ENCODE data around the gene FAM20C. TPM values are rescaled to one million over a fixed set of nuclear protein-coding genes. Genes with fewer than 3 reads are reported as not detected.

FAM20C gene
- total RNA-seq, 2 donors from 2014 or later = 37.8 to 62.0 TPM

DNA sequence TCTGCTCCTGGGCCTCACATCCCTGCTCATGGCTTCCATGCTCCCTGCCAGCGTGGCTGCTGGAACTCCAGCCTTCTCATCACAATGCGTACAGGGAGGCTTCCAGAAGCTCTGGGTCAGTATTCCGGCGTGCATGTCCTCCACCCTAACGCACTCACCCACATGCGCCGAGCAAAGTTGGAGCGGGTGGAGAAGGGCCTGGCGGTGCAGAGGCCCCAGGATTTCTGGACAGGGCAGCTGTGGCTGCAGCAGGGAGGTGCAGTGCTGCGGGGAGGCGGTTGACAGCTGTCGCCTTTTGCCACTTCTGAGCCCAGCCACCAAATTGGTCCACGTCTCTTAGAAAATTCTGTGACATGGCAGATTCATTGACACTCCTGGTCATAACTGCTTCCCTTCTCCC is 33.6 kb upstream of the FAM20C start:
- 95% methylated on average over 13 of the region's 13 CpGs for WGBS
- H3K4me3 ChIP-seq = no peak overlapping the region
- no peaks in the 10 kb centered on the region for H3K9me3 ChIP-seq
- H3K27me3 ChIP-seq (replicated peaks; ENCODE audit: insufficient read depth) = no peaks in the 10 kb centered on the region
- H3K27ac ChIP-seq = no peak overlapping the region
- TF ChIP-seq, protein P1, sequence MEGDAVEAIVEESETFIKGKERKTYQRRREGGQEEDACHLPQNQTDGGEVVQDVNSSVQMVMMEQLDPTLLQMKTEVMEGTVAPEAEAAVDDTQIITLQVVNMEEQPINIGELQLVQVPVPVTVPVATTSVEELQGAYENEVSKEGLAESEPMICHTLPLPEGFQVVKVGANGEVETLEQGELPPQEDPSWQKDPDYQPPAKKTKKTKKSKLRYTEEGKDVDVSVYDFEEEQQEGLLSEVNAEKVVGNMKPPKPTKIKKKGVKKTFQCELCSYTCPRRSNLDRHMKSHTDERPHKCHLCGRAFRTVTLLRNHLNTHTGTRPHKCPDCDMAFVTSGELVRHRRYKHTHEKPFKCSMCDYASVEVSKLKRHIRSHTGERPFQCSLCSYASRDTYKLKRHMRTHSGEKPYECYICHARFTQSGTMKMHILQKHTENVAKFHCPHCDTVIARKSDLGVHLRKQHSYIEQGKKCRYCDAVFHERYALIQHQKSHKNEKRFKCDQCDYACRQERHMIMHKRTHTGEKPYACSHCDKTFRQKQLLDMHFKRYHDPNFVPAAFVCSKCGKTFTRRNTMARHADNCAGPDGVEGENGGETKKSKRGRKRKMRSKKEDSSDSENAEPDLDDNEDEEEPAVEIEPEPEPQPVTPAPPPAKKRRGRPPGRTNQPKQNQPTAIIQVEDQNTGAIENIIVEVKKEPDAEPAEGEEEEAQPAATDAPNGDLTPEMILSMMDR (IDR thresholded peaks at IDR 0.05) = no peak
- no peak for TF ChIP-seq POLR2A (IDR thresholded peaks at IDR 0.05)
- no peaks in the 10 kb centered on the region for H3K4me1 ChIP-seq (replicated peaks)
- no peaks in the 10 kb centered on the region for H3K36me3 ChIP-seq
- DNase-seq (ENCODE audit: low spot score) = no peak
- intact Hi-C loops (cut with DNase I) = no loop called here

DNA sequence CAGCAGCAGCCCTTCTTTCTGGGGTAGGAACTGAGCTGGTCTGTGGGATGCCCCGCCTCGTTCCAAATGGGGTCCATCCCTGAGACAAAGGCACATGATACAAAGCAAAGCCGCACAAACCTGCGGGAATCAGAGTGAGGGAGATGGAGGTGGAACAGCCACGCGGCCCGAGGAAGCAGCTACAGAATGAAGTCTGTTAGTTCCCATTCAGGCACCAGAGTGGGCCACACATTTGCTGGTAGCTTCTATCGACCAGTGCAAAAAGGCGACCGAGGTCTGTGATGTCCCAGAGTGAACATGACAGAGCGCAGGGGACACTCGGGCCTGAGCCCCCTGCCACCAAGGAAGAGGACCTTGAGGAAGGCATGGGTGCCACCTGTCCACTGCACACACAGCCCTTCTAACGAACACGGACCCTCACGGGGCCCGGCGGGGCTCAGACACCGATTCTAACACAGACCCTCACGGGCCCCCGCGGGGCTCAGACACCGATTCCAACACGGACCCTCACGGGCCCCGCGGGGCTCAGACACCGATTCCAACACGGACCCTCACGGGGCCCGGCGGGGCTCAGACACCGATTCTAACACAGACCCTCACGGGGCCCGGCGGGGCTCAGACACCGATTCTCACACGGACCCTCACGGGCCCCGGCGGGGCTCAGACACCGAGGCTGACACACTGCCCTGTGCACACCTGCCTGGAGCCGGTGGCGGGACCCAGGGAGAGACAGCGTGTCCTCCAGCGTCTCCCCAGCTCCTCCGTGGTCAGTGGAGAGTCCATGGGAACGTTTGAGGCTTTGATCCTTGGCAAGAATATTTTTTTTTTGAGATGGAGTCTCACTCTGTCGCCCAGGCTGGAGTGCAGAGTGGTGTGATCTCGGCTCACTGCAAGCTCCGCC is 32.8 kb upstream of the FAM20C start:
- intact Hi-C loops (cut with DNase I) = no loop called here
- Histone ChIP-seq H3K36me3 (no peaks in the 10 kb centered on the region), H3K27me3 (replicated peaks; ENCODE audit: insufficient read depth) (no peaks in the 10 kb centered on the region), H3K4me3 (no peak overlapping the region), H3K27ac (no peak overlapping the region), H3K9me3 (no peaks in the 10 kb centered on the region), H3K4me1 (replicated peaks) (no peaks in the 10 kb centered on the region)
- DNase-seq (ENCODE audit: low spot score) = no peak
- 82% methylated on average over 50 of the region's 50 CpGs for WGBS
- TF ChIP-seq, protein P1 (IDR thresholded peaks at IDR 0.05) = no peak
- TF ChIP-seq POLR2A (IDR thresholded peaks at IDR 0.05) (no peak), POLR2AphosphoS5 (IDR thresholded peaks at IDR 0.05) (no peak)

DNA sequence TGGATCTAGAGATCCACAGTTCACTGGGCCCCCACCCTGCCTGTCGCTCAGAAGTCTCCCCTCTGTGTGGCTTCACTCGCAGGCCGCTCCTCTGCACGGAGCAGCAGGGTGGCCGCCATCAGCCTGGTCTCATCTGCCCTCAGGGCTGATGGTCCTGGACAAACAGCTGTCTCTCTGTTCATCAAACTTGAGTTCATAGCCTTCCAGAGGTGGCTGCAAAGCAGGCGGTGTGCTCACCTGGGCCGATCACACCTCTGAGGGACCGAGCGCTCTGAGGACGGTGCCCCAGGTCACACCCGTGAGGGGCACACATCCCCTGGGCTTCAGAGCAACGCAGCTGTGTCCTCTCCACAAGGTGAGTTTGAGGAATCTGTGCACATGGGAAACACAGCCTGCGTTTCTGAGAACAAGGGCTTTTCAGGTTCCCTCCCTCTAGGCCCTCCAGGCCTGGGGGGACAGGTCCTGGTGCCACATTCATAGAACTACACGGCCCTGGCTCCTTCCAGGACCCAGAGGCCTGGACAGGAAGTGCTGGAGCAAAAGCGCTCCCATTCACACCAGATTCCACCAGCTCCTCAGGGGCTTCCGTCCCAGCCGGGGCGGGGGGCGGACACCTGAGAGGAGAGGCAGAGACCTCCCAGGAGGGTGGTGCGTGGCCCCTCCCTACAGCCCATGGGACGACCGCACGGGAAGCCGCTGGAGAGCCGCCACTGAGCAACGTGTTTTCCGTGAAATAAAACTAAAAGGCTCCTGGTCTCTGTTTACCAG is 31.2 kb upstream of the FAM20C start:
- no peak for TF ChIP-seq POLR2AphosphoS5 (IDR thresholded peaks at IDR 0.05)
- no peak for TF ChIP-seq POLR2A (IDR thresholded peaks at IDR 0.05)
- TF ChIP-seq, protein P1 (IDR thresholded peaks at IDR 0.05) = no peak
- DNase-seq (ENCODE audit: low spot score) = no peak
- 47% methylated on average over 27 of the region's 27 CpGs for WGBS
- Histone ChIP-seq H3K4me1 (replicated peaks) (peaks cover 6% of the 10 kb centered on the region), H3K27me3 (replicated peaks; ENCODE audit: insufficient read depth) (no peaks in the 10 kb centered on the region), H3K27ac (no peak overlapping the region), H3K4me3 (no peak overlapping the region), H3K36me3 (no peaks in the 10 kb centered on the region), H3K9me3 (no peaks in the 10 kb centered on the region)
- intact Hi-C loops (cut with DNase I) = no loop called here

DNA sequence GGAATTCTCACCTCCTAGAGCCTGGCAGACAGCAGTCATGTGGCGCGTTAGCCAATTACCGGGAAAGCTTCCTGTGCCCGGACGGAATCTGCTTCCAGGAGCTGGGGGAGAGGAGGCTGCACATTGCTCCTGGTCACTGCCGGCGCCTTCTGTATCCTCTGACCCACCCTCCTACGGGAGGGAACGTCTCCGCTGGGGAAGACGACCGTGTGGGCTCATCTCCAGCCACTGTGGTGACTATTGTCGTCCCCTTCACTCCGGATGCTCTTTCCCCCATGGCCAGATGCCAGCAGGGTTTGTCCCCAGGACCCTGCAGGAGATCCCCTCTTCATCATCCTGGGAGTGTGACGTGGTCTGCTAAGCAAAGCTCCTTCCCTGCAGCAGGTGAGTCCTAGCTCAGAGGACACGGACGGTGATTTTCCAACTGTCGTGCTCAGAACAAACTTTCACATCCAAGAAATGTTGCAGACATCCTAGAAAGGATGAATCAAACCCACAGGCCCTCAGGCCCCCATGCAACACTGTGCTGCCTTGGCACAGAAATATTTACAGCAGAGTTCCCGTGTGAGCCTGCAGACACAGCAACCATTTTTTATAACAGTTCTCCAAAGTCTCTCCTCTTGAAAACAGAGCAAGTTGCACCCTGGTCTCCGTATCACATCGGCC is 29.6 kb upstream of the FAM20C start:
- WGBS = 83% methylated on average over 19 of the region's 21 CpGs
- Histone ChIP-seq H3K4me3 (no peak overlapping the region), H3K4me1 (replicated peaks) (peaks cover 6% of the 10 kb centered on the region), H3K27me3 (replicated peaks; ENCODE audit: insufficient read depth) (no peaks in the 10 kb centered on the region), H3K9me3 (no peaks in the 10 kb centered on the region), H3K36me3 (no peaks in the 10 kb centered on the region), H3K27ac (no peak overlapping the region)
- no peak for DNase-seq (ENCODE audit: low spot score)
- TF ChIP-seq, protein P1 (IDR thresholded peaks at IDR 0.05) = no peak
- TF ChIP-seq POLR2AphosphoS5 (IDR thresholded peaks at IDR 0.05) (no peak), POLR2A (IDR thresholded peaks at IDR 0.05) (no peak)
- intact Hi-C loops (cut with DNase I) = no loop called here

Data from prostate gland (tissue), 2 donors.